HG03196 (cell line): ENCODE measurements around the gene CCDC188.

Experiments used
- ATAC-seq: cut with Tn5 transposase; IDR thresholded peaks from one replicate; pipeline ENCODE4 v1.9.1; 2021; ENCODE audit not compliant: unreplicated experiment

Gene CCDC188

GRCh38 chr22:20108757-20109230 is 42.1 kb downstream of the CCDC188 start:
- no peak for ATAC-seq

- ATAC-seq = no peak
Measured at GRCh38 chr22:20107951-20108756, 42.7 kb downstream of the CCDC188 start.

GRCh38 chr22:20107471-20107901 is 43.4 kb downstream of the CCDC188 start:
- no peak for ATAC-seq

- no peak for ATAC-seq
Measured at GRCh38 chr22:20106849-20107237, 44.0 kb downstream of the CCDC188 start.

- ATAC-seq = no peak
Measured at GRCh38 chr22:20106205-20106848, 44.5 kb downstream of the CCDC188 start.

- ATAC-seq = no peak
Measured at GRCh38 chr22:20105456-20106204, 45.2 kb downstream of the CCDC188 start.

GRCh38 chr22:20102203-20102780 is 48.6 kb downstream of the CCDC188 start:
- ATAC-seq = no peak

GRCh38 chr22:20101638-20102037 is 49.2 kb downstream of the CCDC188 start:
- ATAC-seq = no peak

GRCh38 chr22:20099099-20099711 is 51.6 kb downstream of the CCDC188 start:
- no peak for ATAC-seq
